ENCODE measurements around the gene PTPN3.
"Not testable (repeated sequence)": the region's sequence is repeated elsewhere in the genome, so short reads cannot be mapped to it uniquely, and the experiment has no call there.

The PTPN3 gene

DNA sequence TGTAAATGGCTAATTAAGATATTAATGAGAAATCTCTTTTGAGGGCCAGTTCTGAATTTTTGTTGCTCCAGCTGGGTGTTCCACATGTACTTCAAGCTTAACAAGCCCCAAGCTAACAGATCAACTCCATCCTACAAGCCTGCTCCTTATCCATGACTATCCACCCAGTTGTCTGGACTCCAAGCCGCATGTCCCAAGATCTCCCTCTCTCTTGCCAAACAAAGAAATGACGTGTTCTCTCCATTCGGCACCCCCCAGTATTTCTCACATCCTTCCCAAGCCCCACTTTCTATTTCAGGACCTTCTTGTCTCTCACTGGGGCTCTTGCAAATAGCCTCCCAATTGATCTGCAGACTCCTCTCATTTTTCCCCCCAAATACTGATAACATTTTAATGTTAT is 15.8 kb upstream of the PTPN3 start:
- no peak overlapping the region for H3K4me3 Mint-ChIP-seq
- no peaks in the 10 kb centered on the region for H3K36me3 Mint-ChIP-seq
- no peaks in the 10 kb centered on the region for H3K4me1 Mint-ChIP-seq
- H3K9me3 Mint-ChIP-seq, result peaks cover 3% of the 10 kb centered on the region
- H3K27ac Mint-ChIP-seq, result no peak overlapping the region
- ATAC-seq (no peak), DNase-seq (ENCODE audit: low spot score in 2 of 2) (no peak)

DNA sequence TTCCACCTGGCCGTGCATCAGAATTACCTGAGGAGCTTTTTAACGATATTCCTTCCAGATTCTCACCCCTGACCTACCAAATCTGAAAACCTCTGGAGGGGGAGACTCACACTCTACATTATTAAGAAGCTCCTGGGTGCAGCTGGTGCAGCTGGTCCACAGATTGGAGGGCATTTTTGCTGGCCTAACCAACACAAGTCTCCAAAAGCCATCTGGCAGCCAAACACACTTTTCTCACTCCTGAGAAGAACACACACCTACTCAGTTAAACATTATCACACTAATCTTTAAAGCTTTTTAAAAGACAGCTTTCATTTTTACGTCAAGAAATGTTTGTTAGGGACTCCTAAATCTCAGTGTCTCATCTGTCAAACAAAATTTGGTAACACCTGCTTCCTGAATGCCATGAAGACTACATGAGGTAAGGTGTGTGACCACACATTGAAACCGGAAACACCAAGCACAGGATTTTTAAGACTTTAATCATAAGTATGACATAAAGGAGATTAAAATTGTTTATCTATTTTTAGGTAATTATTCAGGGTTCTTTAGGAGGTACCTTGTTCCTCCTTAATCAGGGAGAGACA is 14.2 kb upstream of the PTPN3 start:
- H3K27ac Mint-ChIP-seq, result no peak overlapping the region
- H3K4me3 Mint-ChIP-seq, result no peak overlapping the region
- DNase-seq (ENCODE audit: low spot score in 2 of 2) (no peak), ATAC-seq (no peak)
- no peaks in the 10 kb centered on the region for H3K36me3 Mint-ChIP-seq
- no peaks in the 10 kb centered on the region for H3K4me1 Mint-ChIP-seq
- H3K9me3 Mint-ChIP-seq, result peaks cover 3% of the 10 kb centered on the region

DNA sequence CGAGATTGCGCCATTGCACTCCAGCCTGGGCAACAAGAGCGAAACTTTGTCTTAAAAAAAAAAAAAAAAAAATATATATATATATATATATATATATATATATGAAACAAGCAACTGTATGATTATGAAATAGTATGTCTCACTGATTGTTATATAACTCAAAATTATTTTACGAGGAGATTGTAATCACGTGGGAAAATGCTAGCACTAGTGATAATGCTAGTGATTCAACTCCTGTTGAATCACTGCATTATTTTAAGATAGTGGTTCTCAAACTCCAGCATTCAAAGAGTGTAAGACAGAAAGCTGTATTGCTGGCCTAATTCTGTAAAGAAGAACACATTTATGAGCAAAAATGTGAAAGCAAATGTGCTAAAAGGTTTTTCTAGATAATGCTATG is 12.4 kb upstream of the PTPN3 start:
- no peak overlapping the region for H3K4me3 Mint-ChIP-seq
- H3K9me3 Mint-ChIP-seq, result peaks cover 3% of the 10 kb centered on the region
- H3K36me3 Mint-ChIP-seq, result no peaks in the 10 kb centered on the region
- DNase-seq (ENCODE audit: low spot score in 2 of 2) (no peak), ATAC-seq (no peak)
- H3K27ac Mint-ChIP-seq, result no peak overlapping the region
- no peaks in the 10 kb centered on the region for H3K4me1 Mint-ChIP-seq

DNA sequence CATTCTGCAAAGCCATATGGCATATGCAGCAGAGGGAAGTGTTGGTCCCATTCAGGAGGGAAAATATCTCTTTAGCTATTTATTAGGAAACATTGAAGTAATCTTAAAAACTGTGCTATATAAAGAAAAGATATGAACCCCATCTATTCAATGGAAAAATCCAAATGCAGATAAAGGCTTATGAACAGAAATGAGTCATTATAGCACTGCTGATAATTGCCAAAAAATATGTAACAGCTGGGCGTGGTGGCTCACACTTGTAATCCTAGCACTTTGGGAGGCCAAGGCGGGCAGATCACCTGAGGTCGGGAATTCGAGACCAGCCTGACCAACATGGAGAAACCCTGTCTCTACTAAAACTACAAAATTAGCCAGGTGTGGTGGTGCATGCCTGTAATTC is 11.9 kb upstream of the PTPN3 start:
- not testable (repeated sequence) for H3K9me3 Mint-ChIP-seq; H3K4me1 Mint-ChIP-seq; ATAC-seq; H3K36me3 Mint-ChIP-seq; H3K27ac Mint-ChIP-seq; DNase-seq (ENCODE audit: low spot score in 2 of 2); H3K4me3 Mint-ChIP-seq

DNA sequence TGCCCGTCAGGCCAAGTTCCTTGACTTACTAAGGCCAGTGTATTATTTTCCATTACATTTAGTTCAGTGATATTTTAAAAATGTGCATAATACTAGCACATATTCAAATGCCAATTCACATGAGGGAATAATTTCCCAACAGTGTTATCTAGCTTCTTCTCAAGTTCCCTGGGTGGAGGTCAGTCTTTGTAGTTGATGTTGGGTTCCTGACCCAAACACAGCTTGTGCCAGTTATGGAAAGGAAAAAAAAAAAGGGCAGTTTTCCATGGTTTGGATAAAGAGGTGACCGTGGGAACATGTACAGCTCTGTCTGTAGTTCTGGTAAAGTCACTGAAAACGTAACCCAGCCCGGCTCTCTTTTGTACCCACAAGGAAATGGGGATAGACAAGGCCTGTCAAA is 11.5 kb upstream of the PTPN3 start:
- Mint-ChIP-seq H3K36me3 (no peaks in the 10 kb centered on the region), H3K4me1 (no peaks in the 10 kb centered on the region), H3K4me3 (no peak overlapping the region), H3K27ac (no peak overlapping the region), H3K9me3 (peaks cover 3% of the 10 kb centered on the region)
- ATAC-seq, result no peak
- no peak for DNase-seq (ENCODE audit: low spot score in 2 of 2)

DNA sequence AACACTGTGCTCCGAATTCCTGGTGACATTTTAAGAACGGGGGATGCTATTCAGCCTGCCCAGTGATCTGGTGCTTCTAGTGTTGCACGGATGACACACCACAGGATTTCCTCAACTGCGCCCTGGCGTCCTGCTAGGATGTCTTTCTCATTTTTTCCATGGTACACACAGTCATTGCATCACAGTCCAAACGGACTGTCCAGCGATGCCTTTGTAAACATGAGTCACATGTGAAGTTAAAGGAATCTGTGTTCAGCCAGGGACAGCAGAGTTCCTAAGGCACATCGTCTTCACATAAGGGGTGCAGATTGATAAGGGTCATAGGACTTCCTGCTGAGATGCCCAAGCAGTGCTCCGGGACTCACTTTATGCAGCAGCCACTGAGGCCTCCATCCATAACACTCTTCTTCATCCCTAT is 9.3 kb upstream of the PTPN3 start:
- Mint-ChIP-seq H3K4me3 (no peak overlapping the region), H3K4me1 (no peaks in the 10 kb centered on the region), H3K36me3 (no peaks in the 10 kb centered on the region), H3K9me3 (peaks cover 3% of the 10 kb centered on the region), H3K27ac (no peak overlapping the region)
- DNase-seq (ENCODE audit: low spot score in 2 of 2), result no peak
- ATAC-seq, result no peak

GRCh38 chr9:109506097-109506712 is 8.1 kb upstream of the PTPN3 start:
- no peak for ATAC-seq
- Mint-ChIP-seq H3K9me3 (peaks cover 3% of the 10 kb centered on the region), H3K4me1 (no peaks in the 10 kb centered on the region)

GRCh38 chr9:109504689-109505088 is 6.6 kb upstream of the PTPN3 start:
- peaks cover 3% of the 10 kb centered on the region for H3K9me3 Mint-ChIP-seq
- H3K36me3 Mint-ChIP-seq, result no peaks in the 10 kb centered on the region
- no peak overlapping the region for H3K4me3 Mint-ChIP-seq
- H3K27ac Mint-ChIP-seq, result no peak overlapping the region
- no peak for ATAC-seq
- no peaks in the 10 kb centered on the region for H3K4me1 Mint-ChIP-seq
- DNase-seq (ENCODE audit: low spot score in 2 of 2), result no peak

More at GRCh38 chr9:109506097-109506712, 8.1 kb upstream of the PTPN3 start:
- no peak overlapping the region for H3K4me3 Mint-ChIP-seq
- no peak overlapping the region for H3K27ac Mint-ChIP-seq
- H3K36me3 Mint-ChIP-seq, result no peaks in the 10 kb centered on the region
- DNase-seq (ENCODE audit: low spot score in 2 of 2), result no peak

DNA sequence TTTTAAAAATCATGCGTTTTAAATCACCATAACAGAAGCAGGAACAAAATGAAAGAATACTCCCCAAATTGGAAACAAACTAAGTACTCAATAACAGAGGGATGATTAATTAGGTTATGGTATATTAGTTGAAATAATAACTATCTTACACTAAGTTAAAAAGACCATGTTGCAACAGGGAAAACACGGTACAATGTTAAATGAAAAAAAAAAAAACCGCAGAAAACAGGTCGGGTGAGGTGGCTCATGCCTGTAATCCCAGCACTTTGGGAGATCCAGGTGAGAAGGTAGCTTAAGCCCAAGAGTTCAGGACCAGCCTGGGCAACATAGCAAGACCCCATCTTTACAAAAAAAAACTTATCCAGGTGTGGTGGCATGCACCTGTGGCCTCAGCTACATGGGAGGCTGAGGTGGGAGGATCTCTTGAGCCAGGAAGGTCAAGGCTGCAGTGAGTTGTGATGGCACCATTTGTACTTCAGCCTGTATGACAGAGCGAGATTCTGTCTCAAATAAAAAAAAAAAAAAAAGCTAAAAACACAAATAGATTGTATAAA is 2.4 kb upstream of the PTPN3 start:
- Mint-ChIP-seq H3K4me3 (no peak overlapping the region), H3K4me1 (peaks cover 9% of the 10 kb centered on the region), H3K9me3 (no peaks in the 10 kb centered on the region), H3K36me3 (no peaks in the 10 kb centered on the region), H3K27ac (no peak overlapping the region)
- ATAC-seq (no peak), DNase-seq (ENCODE audit: low spot score in 2 of 2) (no peak)

GRCh38 chr9:109499631-109500410 is 1.7 kb upstream of the PTPN3 start:
- Mint-ChIP-seq H3K27ac (no peak overlapping the region), H3K9me3 (no peaks in the 10 kb centered on the region), H3K36me3 (no peaks in the 10 kb centered on the region), H3K4me1 (peaks cover 9% of the 10 kb centered on the region), H3K4me3 (no peak overlapping the region)
- ATAC-seq (no peak), DNase-seq (ENCODE audit: low spot score in 2 of 2) (no peak)

GRCh38 chr9:109499093-109499630 is 1.1 kb upstream of the PTPN3 start:
- DNase-seq (ENCODE audit: low spot score in 2 of 2), result no peak
- Mint-ChIP-seq H3K4me3 (no peak overlapping the region), H3K4me1 (peaks cover 9% of the 10 kb centered on the region), H3K27ac (no peak overlapping the region), H3K9me3 (no peaks in the 10 kb centered on the region), H3K36me3 (no peaks in the 10 kb centered on the region)
- no peak for ATAC-seq

DNA sequence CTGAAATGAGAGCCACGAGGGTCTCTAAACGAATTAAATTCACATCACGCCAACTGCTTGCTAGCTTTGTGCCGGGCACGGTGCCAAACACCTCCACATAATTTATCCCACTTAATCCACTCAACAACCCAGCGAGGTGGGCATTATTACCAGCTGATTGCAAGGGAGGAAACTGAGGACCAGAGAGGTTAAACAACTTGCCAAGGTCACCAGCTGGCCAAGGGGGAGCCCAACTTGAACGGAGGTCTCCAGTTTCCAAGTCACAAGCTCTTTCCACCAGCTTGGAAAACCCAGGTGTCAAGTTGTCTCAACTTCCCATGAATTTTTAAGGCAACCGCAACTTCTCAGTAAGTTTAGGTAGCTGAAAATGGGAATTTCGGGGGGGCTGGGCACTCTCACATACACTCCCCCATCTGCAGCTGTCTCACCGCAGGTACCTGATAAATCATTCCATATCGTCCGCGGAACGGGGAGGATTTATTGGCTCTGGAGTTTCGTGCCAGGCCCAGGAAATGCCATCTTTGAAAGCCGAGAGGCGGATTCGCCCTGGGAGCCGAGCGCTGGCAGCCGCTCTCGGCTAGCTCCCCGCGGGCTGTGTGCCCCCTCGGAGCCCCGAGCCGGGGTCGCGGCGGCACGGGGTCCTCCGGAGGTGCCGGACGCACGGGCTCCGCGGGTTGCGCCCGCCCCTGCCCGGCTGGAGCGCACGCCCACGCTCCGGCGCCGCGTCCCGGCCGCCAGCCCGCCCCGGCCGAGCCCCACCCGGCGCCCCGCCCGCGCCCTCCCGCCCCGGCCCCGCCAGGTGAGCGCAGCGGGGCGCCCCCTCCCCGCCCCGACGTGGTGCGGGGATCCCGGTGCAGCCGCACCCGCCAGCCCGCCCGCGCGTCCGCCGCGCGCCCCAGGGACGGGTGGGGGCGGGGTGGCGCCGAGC is 617 bp downstream of the PTPN3 start:
- Mint-ChIP-seq H3K4me1 (peaks cover 9% of the 10 kb centered on the region), H3K27ac (no peak overlapping the region), H3K36me3 (no peaks in the 10 kb centered on the region), H3K9me3 (no peaks in the 10 kb centered on the region), H3K4me3 (no peak overlapping the region)
- no peak for DNase-seq (ENCODE audit: low spot score in 2 of 2)
- ATAC-seq, result no peak

- DNase-seq (ENCODE audit: low spot score in 2 of 2) (no peak), ATAC-seq (no peak)
- H3K27ac Mint-ChIP-seq, result no peak overlapping the region
- H3K36me3 Mint-ChIP-seq, result no peaks in the 10 kb centered on the region
- H3K4me1 Mint-ChIP-seq, result peaks cover 9% of the 10 kb centered on the region
- no peaks in the 10 kb centered on the region for H3K9me3 Mint-ChIP-seq
- no peak overlapping the region for H3K4me3 Mint-ChIP-seq
These were observed 1.3 kb downstream of the PTPN3 start for GRCh38 chr9:109496841-109497225.

- ATAC-seq (no peak), DNase-seq (ENCODE audit: low spot score in 2 of 2) (no peak)
- Mint-ChIP-seq H3K36me3 (no peaks in the 10 kb centered on the region), H3K27ac (no peak overlapping the region), H3K4me1 (peaks cover 9% of the 10 kb centered on the region), H3K4me3 (no peak overlapping the region), H3K9me3 (no peaks in the 10 kb centered on the region)
These were observed 1.9 kb downstream of the PTPN3 start for GRCh38 chr9:109496218-109496617.

GRCh38 chr9:109493648-109494047 is 4.5 kb downstream of the PTPN3 start:
- Mint-ChIP-seq H3K36me3 (no peaks in the 10 kb centered on the region), H3K9me3 (no peaks in the 10 kb centered on the region), H3K4me3 (no peak overlapping the region), H3K27ac (no peak overlapping the region), H3K4me1 (peaks cover 3% of the 10 kb centered on the region)
- DNase-seq (ENCODE audit: low spot score in 2 of 2) (no peak), ATAC-seq (no peak)

Measured in stimulated activated effector memory CD8-positive, alpha-beta T cell treated with anti-CD3 and anti-CD28 coated beads, Interleukin-12 subunit alpha, Interleukin-12 subunit beta, amount 100 ng/mL, for 72 hours (primary cell).